GM21619 (cell line): Measurements from ENCODE around the gene SPTBN5.
A peak's percentile ranks its signal among the peaks of the same experiment; 100 is the strongest.

Source experiments
- ATAC-seq: cut with Tn5 transposase; IDR thresholded peaks from one replicate; pipeline ENCODE4 v1.9.1; 2021; ENCODE audit not compliant: unreplicated experiment

The SPTBN5 gene

GRCh38 chr15:41827290-41827879 lies 66.5 kb downstream of the SPTBN5 start:
- peak; percentile 10 for ATAC-seq

DNA sequence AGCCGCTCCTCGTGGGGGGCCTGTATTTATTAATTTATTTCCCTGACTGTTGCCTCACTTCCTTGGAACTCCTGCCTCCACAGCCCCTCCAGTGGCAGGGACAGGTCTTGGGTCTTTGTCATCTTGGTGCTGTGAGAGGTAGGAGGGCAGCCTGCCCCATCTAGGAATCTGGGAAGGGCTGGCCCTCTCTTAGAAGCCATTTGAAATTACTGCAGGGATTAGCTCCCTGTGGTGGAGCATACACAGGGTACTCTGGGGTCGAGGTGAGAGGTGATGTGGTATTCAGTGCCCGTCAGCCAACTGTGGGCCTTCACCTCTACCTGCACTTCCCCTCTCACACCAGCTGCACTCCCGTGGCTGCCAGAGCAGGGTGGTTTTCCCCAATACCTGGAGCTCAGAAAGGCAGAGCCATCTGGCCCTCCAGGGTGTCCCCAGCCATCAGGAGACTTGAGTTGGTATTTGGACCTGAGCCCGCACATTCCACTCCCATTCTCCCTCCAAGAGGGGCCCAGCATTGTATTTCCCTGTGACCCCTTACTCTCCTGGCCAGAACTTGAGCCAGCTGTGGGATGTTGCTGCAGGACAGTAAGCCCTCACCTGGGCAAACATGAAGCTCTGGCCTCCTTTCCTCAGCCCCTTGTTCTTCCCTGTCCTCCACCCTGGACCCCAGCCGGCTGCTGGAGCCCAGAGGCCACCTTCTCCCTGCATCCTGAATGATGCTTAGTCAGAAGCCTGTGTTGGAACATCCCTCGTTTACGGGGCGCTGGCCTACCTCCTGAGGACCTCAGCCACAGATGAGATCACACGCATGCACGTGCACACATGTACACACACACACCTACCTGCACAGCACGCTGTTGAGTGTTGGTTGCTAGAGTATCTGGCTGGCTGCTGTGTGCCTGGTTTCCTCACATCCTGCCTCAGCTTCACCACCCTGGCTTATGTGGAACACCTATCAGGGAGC lies 68.0 kb downstream of the SPTBN5 start:
- no peak for ATAC-seq

- no peak for ATAC-seq
These were observed 68.7 kb downstream of the SPTBN5 start for GRCh38 chr15:41825145-41825544.

DNA sequence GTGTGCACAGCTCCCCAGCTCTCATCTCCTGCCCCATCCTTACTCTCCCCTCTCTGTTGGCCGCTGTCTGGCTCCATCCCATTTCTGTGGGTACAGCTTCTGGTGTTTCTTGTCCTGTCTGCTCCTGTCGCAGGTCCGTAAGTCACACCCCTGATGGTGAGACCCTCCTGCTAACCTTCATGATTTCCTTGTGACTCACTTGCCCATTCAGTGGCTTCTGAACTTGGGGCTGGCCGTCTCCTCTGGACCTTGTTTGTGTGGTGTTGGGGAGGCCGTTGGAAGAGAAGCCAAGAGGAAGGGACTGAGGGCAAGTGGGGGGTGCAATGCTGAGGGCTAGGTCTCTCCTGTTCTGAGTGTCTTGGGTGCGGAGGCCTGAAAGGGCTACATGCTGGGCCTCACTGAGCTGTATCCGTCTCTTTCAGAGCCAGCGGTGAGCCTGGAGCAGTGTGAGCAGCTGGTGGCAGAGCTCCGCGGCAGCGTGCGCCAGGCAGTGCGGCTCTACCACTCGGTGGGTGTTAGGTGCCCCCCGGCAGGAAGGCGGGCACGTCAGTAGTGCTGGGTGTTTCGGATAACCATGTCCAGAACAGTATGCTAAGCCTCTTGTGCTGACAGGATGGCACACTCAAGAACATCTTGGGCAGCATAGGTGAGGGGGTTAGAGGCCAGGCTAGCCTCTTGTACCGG lies 69.6 kb downstream of the SPTBN5 start:
- ATAC-seq, result no peak

DNA sequence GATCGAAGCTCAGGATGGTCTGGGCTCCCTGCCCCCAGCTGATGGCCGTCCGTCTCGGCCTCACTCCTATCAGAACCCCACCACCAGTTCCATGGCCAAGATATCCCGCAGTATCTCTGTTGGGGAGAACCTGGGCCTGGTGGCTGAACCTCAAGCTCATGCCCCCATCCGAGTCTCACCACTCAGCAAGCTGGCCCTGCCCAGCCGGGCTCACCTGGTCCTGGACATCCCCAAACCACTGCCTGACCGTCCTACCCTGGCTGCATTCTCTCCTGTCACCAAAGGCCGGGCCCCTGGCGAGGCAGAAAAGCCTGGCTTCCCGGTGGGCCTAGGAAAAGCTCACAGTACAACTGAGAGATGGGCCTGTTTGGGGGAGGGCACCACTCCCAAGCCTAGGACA lies 70.4 kb downstream of the SPTBN5 start:
- no peak for ATAC-seq

DNA sequence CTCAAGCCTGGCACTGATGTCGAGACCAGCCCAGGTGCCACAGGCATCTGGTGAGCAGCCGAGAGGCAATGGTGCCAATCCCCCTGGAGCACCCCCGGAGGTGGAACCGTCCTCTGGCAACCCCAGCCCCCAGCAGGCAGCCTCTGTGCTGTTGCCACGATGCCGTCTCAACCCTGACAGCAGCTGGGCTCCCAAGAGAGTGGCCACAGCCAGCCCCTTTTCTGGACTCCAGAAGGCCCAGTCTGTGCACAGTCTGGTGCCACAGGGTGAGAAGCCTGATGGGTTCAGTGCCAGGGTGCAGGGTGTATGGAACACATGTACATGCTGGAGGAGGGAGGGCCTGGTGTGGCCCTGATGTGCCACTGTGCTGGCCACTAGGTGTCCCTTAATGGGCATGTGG lies 70.9 kb downstream of the SPTBN5 start:
- no peak for ATAC-seq

DNA sequence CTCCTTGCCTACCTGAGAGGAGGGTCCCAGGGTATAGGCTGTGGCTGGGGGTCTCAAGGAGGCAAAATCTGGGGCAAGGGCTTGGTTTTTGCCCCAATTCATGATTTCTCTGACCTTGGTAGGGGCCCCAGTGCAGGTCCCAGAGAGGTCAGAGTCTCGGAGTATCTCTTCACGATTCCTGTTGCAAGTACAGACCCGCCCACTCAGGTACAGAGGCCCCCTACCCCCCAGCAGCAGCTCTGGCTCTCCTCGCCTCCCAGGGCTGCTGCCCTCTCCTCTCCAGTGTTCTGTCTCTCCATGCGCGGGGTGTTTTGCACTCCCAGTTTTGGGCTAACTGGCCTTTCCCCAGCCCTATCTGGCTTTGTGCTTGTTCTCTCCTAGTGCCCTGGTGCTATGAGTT lies 71.4 kb downstream of the SPTBN5 start:
- no peak for ATAC-seq

DNA sequence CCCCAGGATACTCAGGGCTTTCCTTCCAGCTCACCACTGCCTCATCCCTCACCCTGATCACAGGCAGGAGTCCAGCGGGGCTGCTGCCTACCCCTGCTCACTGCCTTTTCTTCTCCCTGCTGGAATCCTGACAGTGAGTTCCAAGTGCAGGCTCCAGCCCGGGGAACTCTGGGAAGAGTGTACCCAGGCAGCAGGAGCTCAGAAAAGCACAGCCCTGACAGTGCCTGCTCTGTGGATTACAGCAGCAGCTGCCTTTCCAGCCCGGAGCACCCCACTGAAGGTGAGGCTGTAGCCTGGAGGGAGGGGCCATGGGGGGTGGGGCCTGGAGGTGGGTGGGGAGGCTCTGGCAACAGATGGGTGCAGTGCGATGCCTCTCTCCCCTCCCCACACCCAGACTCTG lies 72.0 kb downstream of the SPTBN5 start:
- no peak for ATAC-seq

- ATAC-seq, result no peak
These were observed 72.9 kb downstream of the SPTBN5 start for GRCh38 chr15:41820791-41821423.

GRCh38 chr15:41819455-41820050 lies 74.3 kb downstream of the SPTBN5 start:
- no peak for ATAC-seq

GRCh38 chr15:41817781-41818180 lies 76.1 kb downstream of the SPTBN5 start:
- no peak for ATAC-seq

- no peak for ATAC-seq
These were observed 76.5 kb downstream of the SPTBN5 start for GRCh38 chr15:41817327-41817726.

DNA sequence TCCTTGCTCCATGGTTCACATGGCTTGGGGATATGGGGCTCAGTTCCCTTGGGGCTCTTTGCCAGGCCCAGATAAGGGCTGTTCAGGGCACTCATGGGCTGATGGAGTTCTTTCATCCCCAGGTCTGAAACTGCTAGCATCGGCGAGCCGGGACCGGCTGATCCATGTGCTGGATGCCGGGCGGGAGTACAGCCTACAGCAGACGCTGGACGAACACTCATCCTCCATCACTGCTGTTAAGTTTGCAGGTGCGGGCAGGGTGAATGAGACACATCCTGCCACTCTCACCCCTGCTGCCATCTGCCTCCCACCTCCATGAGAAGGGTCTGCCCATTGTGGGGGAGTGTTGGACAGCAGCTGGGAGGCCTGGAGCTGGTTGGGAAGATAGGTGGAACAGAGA lies 77.1 kb downstream of the SPTBN5 start:
- no peak for ATAC-seq

- ATAC-seq, result no peak
These were observed 79.3 kb downstream of the SPTBN5 start for GRCh38 chr15:41814534-41814933.

GRCh38 chr15:41813426-41813825 lies 80.4 kb downstream of the SPTBN5 start:
- no peak for ATAC-seq

DNA sequence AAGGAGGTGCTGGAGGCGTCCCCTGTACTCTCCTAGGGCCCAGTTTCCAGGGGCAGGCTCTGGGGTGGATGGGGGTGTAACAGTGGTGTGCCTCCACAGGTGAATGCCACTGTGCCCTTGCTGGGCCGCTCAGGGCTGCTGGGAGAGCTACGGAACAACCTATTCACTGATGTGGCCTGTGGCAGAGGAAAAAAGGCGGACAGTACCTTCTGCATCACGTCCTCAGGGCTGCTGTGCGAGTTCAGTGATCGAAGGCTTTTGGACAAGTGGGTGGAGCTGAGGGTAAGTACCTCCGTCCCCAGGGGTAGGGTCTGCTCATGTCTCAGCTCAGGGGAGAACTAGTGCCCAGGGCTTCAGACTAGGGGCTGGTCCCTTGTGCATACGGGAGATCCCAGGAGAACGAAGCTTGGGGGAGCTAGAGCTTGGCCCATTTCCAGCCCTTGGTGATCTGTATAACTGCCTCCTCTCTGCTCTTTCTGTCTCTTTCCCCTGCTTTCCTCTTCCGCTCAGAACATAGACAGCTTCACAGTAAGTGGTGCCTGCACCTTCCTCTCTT lies 81.0 kb downstream of the SPTBN5 start:
- ATAC-seq, result no peak

- no peak for ATAC-seq
These were observed 82.2 kb downstream of the SPTBN5 start for GRCh38 chr15:41811432-41812195.

GRCh38 chr15:41810651-41811431 lies 83.0 kb downstream of the SPTBN5 start:
- ATAC-seq, result no peak

- ATAC-seq, result no peak
These were observed 84.2 kb downstream of the SPTBN5 start for GRCh38 chr15:41809526-41810220.
